Brain microvascular endothelial cell (primary cell): ENCODE results near the gene LMNB1.
A peak's percentile ranks its signal among the peaks of the same experiment; 100 is the strongest.

Experiments used
- DNase-seq: peaks from one replicate; pipeline ENCODE4 v3.0.0-alpha.2; 2020
- H3K27ac ChIP-seq: fragments of 250-450 bp; sonication (Bioruptor Pico); 2 replicates; pipeline ENCODE4 v1.5.1; 2020; ENCODE audit warnings: mild to moderate bottlenecking, moderate library complexity
- H3K27me3 ChIP-seq: fragments of 250-450 bp; sonication (Bioruptor Pico); replicated peaks from 2 replicates; pipeline ENCODE4 v1.5.1; 2020; ENCODE audit warnings: mild to moderate bottlenecking
- H3K36me3 ChIP-seq: fragments of 250-450 bp; sonication (Bioruptor Pico); replicated peaks from 2 replicates; pipeline ENCODE4 v1.5.1; 2020; ENCODE audit warnings: mild to moderate bottlenecking
- H3K4me3 ChIP-seq: 2 replicates; pipeline ENCODE4 v1.5.1; 2011; ENCODE audit warnings: low read depth, mild to moderate bottlenecking, control low read depth, low read length, moderate library complexity
- CTCF ChIP-seq: IDR thresholded peaks from 2 replicates; pipeline ENCODE4 v1.5.1; 2011; ENCODE audit warnings: low read depth, mild to moderate bottlenecking, moderate library complexity, low read length, control low read depth, inconsistent platforms; ENCODE audit errors: missing control alignments
- in situ Hi-C: cut with HindIII; loops from 2 replicates; pipeline ENCODE4 v1.10.0; 2017; ENCODE audit warnings: low sequenced_read_pairs, low pct_ligation_motif_present

LMNB1 gene

GRCh38 chr5:126794157-126794828, 17.4 kb downstream of the LMNB1 start:
- Histone ChIP-seq H3K27me3 (no peaks in the 10 kb centered on the region), H3K36me3 (no peaks in the 10 kb centered on the region), H3K27ac (no peak overlapping the region), H3K4me3 (no peak overlapping the region)
- no peak for DNase-seq
- in situ Hi-C loops, result no loop called here
- no peak for TF ChIP-seq CTCF

GRCh38 chr5:126799780-126800179, 22.8 kb downstream of the LMNB1 start:
- Histone ChIP-seq H3K36me3 (no peaks in the 10 kb centered on the region), H3K27me3 (no peaks in the 10 kb centered on the region), H3K27ac (no peak overlapping the region), H3K4me3 (no peak overlapping the region)
- no peak for DNase-seq
- no peak for TF ChIP-seq CTCF
- in situ Hi-C loops, result no loop called here

- no peak overlapping the region for H3K27ac ChIP-seq
- DNase-seq, result no peak
- in situ Hi-C loops, result no loop called here
- TF ChIP-seq CTCF, result no peak
- no peak overlapping the region for H3K4me3 ChIP-seq
- H3K36me3 ChIP-seq, result no peaks in the 10 kb centered on the region
- no peaks in the 10 kb centered on the region for H3K27me3 ChIP-seq
Measured at GRCh38 chr5:126801174-126801991, 24.4 kb downstream of the LMNB1 start.

GRCh38 chr5:126801992-126802294, 25.0 kb downstream of the LMNB1 start:
- Histone ChIP-seq H3K36me3 (no peaks in the 10 kb centered on the region), H3K27me3 (no peaks in the 10 kb centered on the region), H3K27ac (no peak overlapping the region), H3K4me3 (no peak overlapping the region)
- peak; percentile 45 for TF ChIP-seq CTCF
- DNase-seq, result peak; percentile 48
- in situ Hi-C loops, result no loop called here

GRCh38 chr5:126805063-126805462, 28.1 kb downstream of the LMNB1 start:
- peak; percentile 15 for DNase-seq
- in situ Hi-C loops, result no loop called here
- no peak overlapping the region for H3K27ac ChIP-seq

More at GRCh38 chr5:126805063-126805462, 28.1 kb downstream of the LMNB1 start:
- H3K27me3 ChIP-seq, result no peaks in the 10 kb centered on the region
- H3K36me3 ChIP-seq, result no peaks in the 10 kb centered on the region
- no peak overlapping the region for H3K4me3 ChIP-seq
- no peak for TF ChIP-seq CTCF
